Kidney capillary endothelial cell (primary cell): ENCODE measurements around the gene LPIN2.
"Not testable (repeated sequence)": the region's sequence is repeated elsewhere in the genome, so short reads cannot be mapped to it uniquely, and the experiment has no call there.

Experiments
- DNase-seq: peaks from one replicate; pipeline ENCODE4 v3.0.0-alpha.2; 2018; ENCODE audit warnings: low spot score

The LPIN2 gene

GRCh38 chr18:3007491-3007890, 5.5 kb downstream of the LPIN2 start:
- DNase-seq: no peak

- DNase-seq: no peak
Measured at GRCh38 chr18:3005462-3005861, 7.5 kb downstream of the LPIN2 start.

- DNase-seq: not testable (repeated sequence)
Measured at GRCh38 chr18:3003766-3004165, 9.2 kb downstream of the LPIN2 start.

- DNase-seq: no peak
Measured at GRCh38 chr18:3002732-3003131, 10.2 kb downstream of the LPIN2 start.

GRCh38 chr18:2998644-2999043, 14.3 kb downstream of the LPIN2 start:
- no peak for DNase-seq

GRCh38 chr18:2997846-2998564, 14.9 kb downstream of the LPIN2 start:
- no peak for DNase-seq

- no peak for DNase-seq
Measured at GRCh38 chr18:2997429-2997828, 15.5 kb downstream of the LPIN2 start.

- no peak for DNase-seq
Measured at GRCh38 chr18:2994603-2995432, 18.1 kb downstream of the LPIN2 start.

GRCh38 chr18:2994020-2994589, 18.8 kb downstream of the LPIN2 start:
- no peak for DNase-seq

- no peak for DNase-seq
Measured at GRCh38 chr18:2992995-2993877, 19.7 kb downstream of the LPIN2 start.

GRCh38 chr18:2990956-2991640, 21.8 kb downstream of the LPIN2 start:
- DNase-seq: no peak

GRCh38 chr18:2987876-2988790, 24.8 kb downstream of the LPIN2 start:
- no peak for DNase-seq

GRCh38 chr18:2986150-2986865, 26.6 kb downstream of the LPIN2 start:
- no peak for DNase-seq

- no peak for DNase-seq
Measured at GRCh38 chr18:2985628-2986027, 27.3 kb downstream of the LPIN2 start.

GRCh38 chr18:2984703-2985261, 28.2 kb downstream of the LPIN2 start:
- no peak for DNase-seq

- DNase-seq: no peak
Measured at GRCh38 chr18:2984091-2984490, 28.9 kb downstream of the LPIN2 start.

- no peak for DNase-seq
Measured at GRCh38 chr18:2983296-2983695, 29.6 kb downstream of the LPIN2 start.

GRCh38 chr18:2982452-2983269, 30.3 kb downstream of the LPIN2 start:
- DNase-seq: no peak

GRCh38 chr18:2982022-2982421, 30.9 kb downstream of the LPIN2 start:
- no peak for DNase-seq
